SK-N-SH treated with all-trans-retinoic acid at 6 μM for 48 hours (cell line): Measurements from ENCODE around the gene SLC1A4.

Experiments used
- ATAC-seq: fragments of 200-7000 bp; cut with Tn5 transposase; 3 replicates; pipeline ENCODE4 v1.9.1; 2020; ENCODE audit warnings: mild to moderate bottlenecking, moderate library complexity
- ARNTL ChIP-seq: fragments of 450-650 bp; formaldehyde crosslinking; IDR thresholded peaks from 2 replicates; pipeline ENCODE4 v1.5.0; 2020; ENCODE audit warnings: low read depth, mild to moderate bottlenecking, moderate library complexity, borderline replicate concordance
- BACH2 ChIP-seq: fragments of 250-450 bp; sonication (Bioruptor Pico); IDR thresholded peaks from 2 replicates; pipeline ENCODE4 v1.9.0; 2021; ENCODE audit warnings: mild to moderate bottlenecking, borderline replicate concordance
- CREB5 ChIP-seq: fragments of 250-450 bp; sonication (Bioruptor Pico); IDR thresholded peaks from 2 replicates; pipeline ENCODE4 v1.5.1; 2020; ENCODE audit warnings: low read depth, mild to moderate bottlenecking, moderate library complexity
- CSDC2 ChIP-seq: fragments of 250-450 bp; sonication (Bioruptor Pico); IDR thresholded peaks from 2 replicates; pipeline ENCODE4 v1.5.0; 2020; ENCODE audit warnings: mild to moderate bottlenecking, moderate library complexity
- CSRNP3 ChIP-seq: fragments of 250-450 bp; sonication (Bioruptor Pico); IDR thresholded peaks from 2 replicates; pipeline ENCODE4 v1.5.1; 2021; ENCODE audit warnings: mild to moderate bottlenecking, moderate library complexity
- ESRRG ChIP-seq: fragments of 250-450 bp; sonication (Bioruptor Pico); IDR thresholded peaks from 2 replicates; pipeline ENCODE4 v1.6.1; 2021; ENCODE audit warnings: mild to moderate bottlenecking
- ISL1 ChIP-seq: fragments of 250-450 bp; sonication (Bioruptor Pico); IDR thresholded peaks from 2 replicates; pipeline ENCODE4 v2.1.2; 2022; ENCODE audit warnings: mild to moderate bottlenecking, moderate library complexity
- OSR1 ChIP-seq: fragments of 250-450 bp; sonication (Bioruptor Pico); IDR thresholded peaks from 2 replicates; pipeline ENCODE4 v1.8.0; 2022; ENCODE audit warnings: moderate library complexity, mild to moderate bottlenecking, inconsistent platforms
- PATZ1 ChIP-seq: fragments of 250-450 bp; sonication (Bioruptor Pico); IDR thresholded peaks from 2 replicates; pipeline ENCODE4 v1.8.0; 2020; ENCODE audit warnings: mild to moderate bottlenecking, moderate library complexity, borderline replicate concordance
- POU6F1 ChIP-seq: fragments of 250-450 bp; sonication (Bioruptor Pico); IDR thresholded peaks from 2 replicates; pipeline ENCODE4 v1.8.0; 2021; ENCODE audit warnings: low read depth, mild to moderate bottlenecking, moderate library complexity, borderline replicate concordance
- PPARA ChIP-seq: fragments of 250-450 bp; sonication (Bioruptor Pico); IDR thresholded peaks from 2 replicates; pipeline ENCODE4 v1.5.0; 2020; ENCODE audit warnings: mild to moderate bottlenecking, borderline replicate concordance
- RARB ChIP-seq: fragments of 250-450 bp; sonication (Bioruptor Pico); IDR thresholded peaks from 2 replicates; pipeline ENCODE4 v1.8.0; 2021; ENCODE audit warnings: mild to moderate bottlenecking, moderate library complexity
- SNAI2 ChIP-seq: fragments of 250-450 bp; sonication (Bioruptor Pico); IDR thresholded peaks from 2 replicates; pipeline ENCODE4 v1.5.0; 2020; ENCODE audit warnings: mild to moderate bottlenecking, moderate library complexity
- TCF4 ChIP-seq: fragments of 250-450 bp; sonication (Bioruptor Pico); IDR thresholded peaks from 2 replicates; pipeline ENCODE4 v1.8.0; 2021; ENCODE audit warnings: mild to moderate bottlenecking, moderate library complexity, borderline replicate concordance
- TSHZ2 ChIP-seq: fragments of 250-450 bp; sonication (Bioruptor Pico); IDR thresholded peaks from 2 replicates; pipeline ENCODE4 v1.5.0; 2020; ENCODE audit warnings: mild to moderate bottlenecking, moderate library complexity
- ZC3H10 ChIP-seq: fragments of 250-450 bp; sonication (Bioruptor Pico); IDR thresholded peaks from 2 replicates; pipeline ENCODE4 v1.5.1; 2021; ENCODE audit warnings: mild to moderate bottlenecking, moderate library complexity
- ZFP3 ChIP-seq: fragments of 250-450 bp; sonication (Bioruptor Pico); IDR thresholded peaks from 2 replicates; pipeline ENCODE4 v1.5.0; 2020; ENCODE audit warnings: mild to moderate bottlenecking, moderate library complexity
- ZFP30 ChIP-seq: fragments of 450-650 bp; formaldehyde crosslinking; IDR thresholded peaks from 2 replicates; pipeline ENCODE4 v1.5.0; 2022; ENCODE audit warnings: mild to moderate bottlenecking, moderate library complexity
- ZNF70 ChIP-seq: fragments of 450-650 bp; formaldehyde crosslinking; IDR thresholded peaks from 2 replicates; pipeline ENCODE4 v1.5.0; 2020; ENCODE audit warnings: mild to moderate bottlenecking, moderate library complexity

SLC1A4 gene

GRCh38 chr2:65026154-65026553 is 37.0 kb downstream of the SLC1A4 start:
- TF ChIP-seq RARB (CRISPR knock-in tag) (no peak), BACH2 (no peak), ZC3H10 (CRISPR knock-in tag) (no peak), POU6F1 (no peak), OSR1 (CRISPR knock-in tag) (no peak), ESRRG (no peak), PPARA (CRISPR knock-in tag) (no peak)

GRCh38 chr2:65026704-65027464 is 37.7 kb downstream of the SLC1A4 start:
- TF ChIP-seq ZFP3 (CRISPR knock-in tag) (no peak), TCF4 (CRISPR knock-in tag) (no peak), PATZ1 (no peak), SNAI2 (CRISPR knock-in tag) (no peak), ARNTL (CRISPR knock-in tag) (no peak), ZC3H10 (CRISPR knock-in tag) (no peak), CREB5 (CRISPR knock-in tag) (no peak), POU6F1 (no peak), OSR1 (CRISPR knock-in tag) (no peak), BACH2 (no peak), CSDC2 (CRISPR knock-in tag) (no peak), CSRNP3 (CRISPR knock-in tag) (no peak), ZFP30 (CRISPR knock-in tag) (no peak), ZNF70 (CRISPR knock-in tag) (no peak), ISL1 (CRISPR knock-in tag) (no peak), RARB (CRISPR knock-in tag) (no peak), TSHZ2 (CRISPR knock-in tag) (no peak)
- TF ChIP-seq, all 23 proteins: peak for 0
- ATAC-seq: no peak

More at GRCh38 chr2:65026154-65026553, 37.0 kb downstream of the SLC1A4 start:
- no peak for ATAC-seq
